Esophagus muscularis mucosa (tissue), 4 donors: ENCODE measurements around the gene PDCD1. TPM values are rescaled to one million over a fixed set of nuclear protein-coding genes. Genes with fewer than 3 reads are reported as not detected.
"Not testable (repeated sequence)": the region's sequence is repeated elsewhere in the genome, so short reads cannot be mapped to it uniquely, and the experiment has no call there.

ENCODE experiments used
- DNase-seq: peaks from one replicate; pipeline ENCODE4 v3.0.0-alpha.2; 2017; ENCODE audit errors: extremely low spot score
- H3K27ac ChIP-seq, 4 donors: fragments of 200-600 bp; sonication (generic); replicated peaks in 1 of 4; 1 replicate in 3 of 4; 2 replicates in 1 of 4; pipeline ENCODE4 v1.5.1; 2016 to 2019; ENCODE audit warnings: mild to moderate bottlenecking in 1 of 4
- H3K27me3 ChIP-seq, 4 donors: fragments of 200-600 bp; sonication (generic); one replicate each; pipeline versions ENCODE4 v1.5.1 to v1.6.0; 2016 to 2019
- H3K36me3 ChIP-seq, 4 donors: fragments of 200-600 bp; sonication (generic); one replicate each; pipeline ENCODE4 v1.5.1; 2016 to 2019
- H3K4me1 ChIP-seq, 4 donors: fragments of 200-600 bp; sonication (generic); one replicate each; pipeline ENCODE4 v1.5.1; 2016 to 2019
- H3K4me3 ChIP-seq, 4 donors: fragments of 200-600 bp; sonication (generic); 1 replicate in 2 of 4; 2 replicates in 2 of 4; pipeline ENCODE4 v1.5.1; 2016 to 2019; ENCODE audit warnings: mild to moderate bottlenecking in 4 of 4, moderate library complexity in 1 of 4
- H3K9me3 ChIP-seq, 4 donors: fragments of 200-600 bp; sonication (generic); 1 replicate in 3 of 4; 2 replicates in 1 of 4; pipeline ENCODE4 v1.5.1; 2016 to 2019
- CTCF ChIP-seq, 3 experiments: fragments of 200-600 bp in 2 of 3; fragments of 450-650 bp in 1 of 3; sonication (generic) in 2 of 3; IDR thresholded peaks; one replicate each; pipeline ENCODE4 v1.5.1; 2017 to 2019; ENCODE audit warnings: antibody characterized with exemption in 3 of 3, mild to moderate bottlenecking in 2 of 3, moderate library complexity in 1 of 3
- EP300 ChIP-seq: sonication (generic); formaldehyde crosslinking; IDR thresholded peaks from one replicate; pipeline ENCODE4 v1.6.1; 2017; ENCODE audit warnings: antibody characterized with exemption
- POLR2A ChIP-seq: fragments of 450-650 bp; IDR thresholded peaks from one replicate; pipeline ENCODE4 v1.6.1; 2017; ENCODE audit warnings: antibody characterized with exemption, moderate library complexity, mild to moderate bottlenecking, low read depth
- POLR2AphosphoS5 ChIP-seq, 2 donors: sonication (generic); formaldehyde crosslinking; IDR thresholded peaks; one replicate each; pipeline ENCODE4 v1.6.1; 2017; ENCODE audit warnings: antibody characterized with exemption in 2 of 2
- WGBS: methylation state at CpG from one replicate; pipeline ENCODE4 v1.1.5; 2018; 5-methylcytosine and 5-hydroxymethylcytosine counted together
- intact Hi-C: fragments of 100-400 bp; cut with DNase I; formaldehyde crosslinking; loops from one replicate; pipeline ENCODE4 v1.15.1; 2023
- total RNA-seq, 4 donors: library from RNA; depleted of rRNA; stranded (reverse); fragments of >200 nt; gene quantifications; one replicate each; pipeline versions ENCODE4 v1.1.0 to v1.2.1, GENCODE V29; 2016

Gene PDCD1
- total RNA-seq, 4 donors from 2014 or later = 0.11 to 2.5 (median 1.2) TPM

GRCh38 chr2:241833101-241833663 lies 25.5 kb downstream of the PDCD1 start:
- no peaks in the 10 kb centered on the region for H3K27me3 ChIP-seq
- H3K4me1 ChIP-seq = peaks cover 0 to 5% (median 0%) of the 10 kb centered on the region in 4 donors
- 43% methylated on average over 13 of the region's 13 CpGs for WGBS
- no peak overlapping the region for H3K4me3 ChIP-seq
- no peaks in the 10 kb centered on the region for H3K9me3 ChIP-seq
- no peak for TF ChIP-seq EP300
- no peak for TF ChIP-seq CTCF (IDR thresholded peaks at IDR 0.05)
- no peak for TF ChIP-seq POLR2AphosphoS5 (IDR thresholded peaks at IDR 0.05)
- TF ChIP-seq POLR2A = no peak
- no peak overlapping the region for H3K27ac ChIP-seq
- no peak for DNase-seq
- no peaks in the 10 kb centered on the region for H3K36me3 ChIP-seq
- intact Hi-C loops = no loop called here

- WGBS = 86% methylated on average over 2 of the region's 2 CpGs
- no peaks in the 10 kb centered on the region for H3K4me1 ChIP-seq
- no peak overlapping the region for H3K27ac ChIP-seq
- TF ChIP-seq POLR2AphosphoS5 (IDR thresholded peaks at IDR 0.05) (no peak), EP300 (no peak), POLR2A (no peak), CTCF (IDR thresholded peaks at IDR 0.05) (no peak)
- DNase-seq = no peak
- H3K4me3 ChIP-seq = no peak overlapping the region
- peaks cover 0 to 2% (median 0%) of the 10 kb centered on the region in 4 donors for H3K27me3 ChIP-seq
- intact Hi-C loops = no loop called here
- H3K9me3 ChIP-seq = peaks cover 0 to 20% (median 13%) of the 10 kb centered on the region in 4 donors
- H3K36me3 ChIP-seq = no peaks in the 10 kb centered on the region
Measured at GRCh38 chr2:241827394-241827793, 31.3 kb downstream of the PDCD1 start.

GRCh38 chr2:241823531-241824437 lies 34.9 kb downstream of the PDCD1 start:
- peaks cover 0 to 28% (median 0%) of the 10 kb centered on the region in 4 donors for H3K27me3 ChIP-seq
- intact Hi-C loops = not testable (repeated sequence)
- 88% methylated on average over 45 of the region's 45 CpGs for WGBS

GRCh38 chr2:241822264-241822623 lies 36.5 kb downstream of the PDCD1 start:
- no peak for DNase-seq
- Histone ChIP-seq H3K36me3 (no peaks in the 10 kb centered on the region), H3K4me1 (peaks cover 0 to 6% (median 0%) of the 10 kb centered on the region in 4 donors), H3K4me3 (no peak overlapping the region), H3K27ac (no peak overlapping the region), H3K27me3 (peaks cover 0 to 40% (median 0%) of the 10 kb centered on the region in 4 donors), H3K9me3 (peaks cover 0 to 12% (median 7%) of the 10 kb centered on the region in 4 donors)
- 73% methylated on average over 14 of the region's 14 CpGs for WGBS
- intact Hi-C loops = no loop called here
- TF ChIP-seq EP300 = no peak
- TF ChIP-seq POLR2A = no peak
- no peak for TF ChIP-seq POLR2AphosphoS5 (IDR thresholded peaks at IDR 0.05)
- no peak for TF ChIP-seq CTCF (IDR thresholded peaks at IDR 0.05)

More at GRCh38 chr2:241823531-241824437, 34.9 kb downstream of the PDCD1 start:
- not testable (repeated sequence) for DNase-seq, H3K4me3 ChIP-seq, H3K27ac ChIP-seq, H3K4me1 ChIP-seq, H3K36me3 ChIP-seq
- peaks cover 0 to 20% (median 13%) of the 10 kb centered on the region in 4 donors for H3K9me3 ChIP-seq

GRCh38 chr2:241821460-241822263 lies 37.0 kb downstream of the PDCD1 start:
- Histone ChIP-seq H3K27ac (no peak overlapping the region), H3K4me3 (peak overlapping the region in 1 of 4 donors; percentile 20), H3K36me3 (no peaks in the 10 kb centered on the region), H3K27me3 (peaks cover 0 to 46% (median 0%) of the 10 kb centered on the region in 4 donors), H3K9me3 (peaks cover 0 to 6% (median 1%) of the 10 kb centered on the region in 4 donors), H3K4me1 (peaks cover 0 to 6% (median 0%) of the 10 kb centered on the region in 4 donors)
- intact Hi-C loops = no loop called here
- TF ChIP-seq POLR2AphosphoS5 (IDR thresholded peaks at IDR 0.05) = no peak
- DNase-seq = no peak
- 87% methylated on average over 19 of the region's 28 CpGs for WGBS
